GM10266 (cell line): Measurements from ENCODE around the gene ZNF224.

ENCODE experiments used
- DNase-seq: peaks from one replicate; pipeline ENCODE4 v3.0.0; 2012; ENCODE audit errors: extremely low spot score
- CTCF ChIP-seq: IDR thresholded peaks from 2 replicates; pipeline ENCODE4 v1.5.1; 2012; ENCODE audit warnings: mild to moderate bottlenecking, low read depth; ENCODE audit not compliant: control insufficient read depth, insufficient read depth; ENCODE audit errors: missing control alignments

The ZNF224 gene

GRCh38 chr19:44093931-44094765 is at the start of gene ZNF224:
Gene ZNF224, plus strand, starts transcription at chr19:44094361. Its CDS starts 3,513 bp downstream, at chr19:44097874.
- no peak for TF ChIP-seq CTCF

GRCh38 chr19:44050740-44051649 is 43.2 kb upstream of the ZNF224 start:
- no peak for TF ChIP-seq CTCF
- no peak for DNase-seq

More at GRCh38 chr19:44093931-44094765, at the start of gene ZNF224:
- DNase-seq = peak; percentile 78

- DNase-seq = peak; percentile 64
- TF ChIP-seq CTCF = no peak
These were observed 42.3 kb upstream of the ZNF224 start, which contains the start of gene ZNF223 for GRCh38 chr19:44051650-44052402. Gene ZNF223, plus strand, starts transcription at chr19:44052036. Its CDS starts 3,141 bp downstream, at chr19:44055177.

- no peak for TF ChIP-seq CTCF
- DNase-seq = no peak
These were observed 38.3 kb upstream of the ZNF224 start for GRCh38 chr19:44055870-44056269.

GRCh38 chr19:44059229-44059628 is 34.9 kb upstream of the ZNF224 start:
- DNase-seq = no peak
- TF ChIP-seq CTCF = no peak

- DNase-seq = no peak
- no peak for TF ChIP-seq CTCF
These were observed 33.1 kb upstream of the ZNF224 start for GRCh38 chr19:44061038-44061437.
